Stimulated activated effector memory CD8-positive, alpha-beta T cell treated with anti-CD3 and anti-CD28 coated beads, Interleukin-12 subunit alpha, Interleukin-12 subunit beta, amount 100 ng/mL, for 72 hours (primary cell): ENCODE results near the gene NEK7.
A peak's percentile ranks its signal among the peaks of the same experiment; 100 is the strongest.

Experiments
- ATAC-seq: fragments of 150-1000 bp; cut with Tn5 transposase; 2 replicates; pipeline ENCODE4 v1.10.0; 2021
- DNase-seq, 2 donors: peaks; one replicate each; pipeline ENCODE4 v3.0.0; 2021 to 2022; ENCODE audit warnings: low spot score in 2 of 2
- H3K27ac Mint-ChIP-seq: one replicate; pipeline ENCODE4 v1.8.0; 2022; ENCODE audit warnings: mild to moderate bottlenecking, mixed read lengths
- H3K36me3 Mint-ChIP-seq: one replicate; pipeline ENCODE4 v1.8.0; 2022; ENCODE audit warnings: mild to moderate bottlenecking, mixed read lengths
- H3K4me1 Mint-ChIP-seq: one replicate; pipeline ENCODE4 v1.8.0; 2022; ENCODE audit warnings: mixed read lengths
- H3K4me3 Mint-ChIP-seq: one replicate; pipeline ENCODE4 v1.8.0; 2022; ENCODE audit warnings: mild to moderate bottlenecking, mixed read lengths
- H3K9me3 Mint-ChIP-seq: one replicate; pipeline ENCODE4 v1.8.0; 2022; ENCODE audit warnings: mixed read lengths

NEK7 gene

GRCh38 chr1:198158735-198159589 is 2.2 kb downstream of the NEK7 start:
- H3K27ac Mint-ChIP-seq: peak overlapping the region; percentile 95
- H3K4me3 Mint-ChIP-seq: peak overlapping the region; percentile 96
- peaks cover 12% of the 10 kb centered on the region for H3K36me3 Mint-ChIP-seq
- H3K4me1 Mint-ChIP-seq: peaks cover 47% of the 10 kb centered on the region
- DNase-seq (peak; percentile 75 to 94), ATAC-seq (peak; percentile 80)
- H3K9me3 Mint-ChIP-seq: no peaks in the 10 kb centered on the region

- peaks cover 12% of the 10 kb centered on the region for H3K36me3 Mint-ChIP-seq
- DNase-seq: no peak
- no peaks in the 10 kb centered on the region for H3K9me3 Mint-ChIP-seq
- H3K4me1 Mint-ChIP-seq: peaks cover 53% of the 10 kb centered on the region
- H3K27ac Mint-ChIP-seq: peak overlapping the region; percentile 95
- peak overlapping the region; percentile 96 for H3K4me3 Mint-ChIP-seq
- no peak for ATAC-seq
These were observed 3.4 kb downstream of the NEK7 start for GRCh38 chr1:198160222-198160621.

GRCh38 chr1:198160946-198161614 is 4.3 kb downstream of the NEK7 start:
- no peak for ATAC-seq
- no peak for DNase-seq
- Mint-ChIP-seq H3K36me3 (peaks cover 14% of the 10 kb centered on the region), H3K4me3 (peak overlapping the region; percentile 96), H3K27ac (peak overlapping the region; percentile 90), H3K4me1 (peaks cover 57% of the 10 kb centered on the region), H3K9me3 (no peaks in the 10 kb centered on the region)

GRCh38 chr1:198161718-198162090 is 4.9 kb downstream of the NEK7 start:
- ATAC-seq (peak; percentile 31), DNase-seq (no peak)
- Mint-ChIP-seq H3K27ac (peak overlapping the region; percentile 90), H3K4me1 (peaks cover 62% of the 10 kb centered on the region), H3K36me3 (peaks cover 20% of the 10 kb centered on the region), H3K4me3 (peak overlapping the region; percentile 96), H3K9me3 (no peaks in the 10 kb centered on the region)

GRCh38 chr1:198162091-198162767 is 5.4 kb downstream of the NEK7 start:
- peaks cover 67% of the 10 kb centered on the region for H3K4me1 Mint-ChIP-seq
- H3K36me3 Mint-ChIP-seq: peaks cover 19% of the 10 kb centered on the region

GRCh38 chr1:198165927-198166647 is 9.3 kb downstream of the NEK7 start:
- ATAC-seq (peak; percentile 70), DNase-seq (no peak)

More at GRCh38 chr1:198162091-198162767, 5.4 kb downstream of the NEK7 start:
- H3K4me3 Mint-ChIP-seq: peak overlapping the region; percentile 96
- DNase-seq (no peak), ATAC-seq (no peak)
- peak overlapping the region; percentile 90 for H3K27ac Mint-ChIP-seq
- no peaks in the 10 kb centered on the region for H3K9me3 Mint-ChIP-seq

GRCh38 chr1:198166900-198167299 is 10.1 kb downstream of the NEK7 start:
- no peaks in the 10 kb centered on the region for H3K9me3 Mint-ChIP-seq
- H3K4me3 Mint-ChIP-seq: peak overlapping the region; percentile 72
- ATAC-seq: no peak
- peaks cover 74% of the 10 kb centered on the region for H3K4me1 Mint-ChIP-seq
- DNase-seq: no peak
- H3K36me3 Mint-ChIP-seq: peaks cover 17% of the 10 kb centered on the region
- peak overlapping the region; percentile 77 for H3K27ac Mint-ChIP-seq

More at GRCh38 chr1:198165927-198166647, 9.3 kb downstream of the NEK7 start:
- H3K36me3 Mint-ChIP-seq: peaks cover 17% of the 10 kb centered on the region
- no peaks in the 10 kb centered on the region for H3K9me3 Mint-ChIP-seq
- peak overlapping the region; percentile 89 for H3K27ac Mint-ChIP-seq
- H3K4me1 Mint-ChIP-seq: peaks cover 77% of the 10 kb centered on the region
- peak overlapping the region; percentile 72 for H3K4me3 Mint-ChIP-seq

- Mint-ChIP-seq H3K27ac (peak overlapping the region; percentile 77), H3K4me1 (peaks cover 74% of the 10 kb centered on the region), H3K4me3 (peak overlapping the region; percentile 72), H3K9me3 (no peaks in the 10 kb centered on the region), H3K36me3 (peaks cover 17% of the 10 kb centered on the region)
- ATAC-seq (peak; percentile 40), DNase-seq (no peak)
These were observed 10.7 kb downstream of the NEK7 start for GRCh38 chr1:198167436-198167934.

GRCh38 chr1:198168227-198168626 is 11.4 kb downstream of the NEK7 start:
- H3K27ac Mint-ChIP-seq: peak overlapping the region; percentile 77
- DNase-seq (no peak), ATAC-seq (peak; percentile 71)
- peaks cover 75% of the 10 kb centered on the region for H3K4me1 Mint-ChIP-seq
- peak overlapping the region; percentile 72 for H3K4me3 Mint-ChIP-seq
- H3K9me3 Mint-ChIP-seq: no peaks in the 10 kb centered on the region
- peaks cover 17% of the 10 kb centered on the region for H3K36me3 Mint-ChIP-seq

GRCh38 chr1:198169672-198170071 is 12.9 kb downstream of the NEK7 start:
- Mint-ChIP-seq H3K4me3 (peak overlapping the region; percentile 72), H3K36me3 (peaks cover 21% of the 10 kb centered on the region), H3K9me3 (no peaks in the 10 kb centered on the region), H3K4me1 (peaks cover 80% of the 10 kb centered on the region), H3K27ac (peak overlapping the region; percentile 95)
- no peak for DNase-seq
- ATAC-seq: peak; percentile 58

GRCh38 chr1:198171667-198172540 is 15.1 kb downstream of the NEK7 start:
- peaks cover 13% of the 10 kb centered on the region for H3K36me3 Mint-ChIP-seq
- no peak for ATAC-seq
- peak overlapping the region; percentile 43 for H3K4me3 Mint-ChIP-seq
- H3K27ac Mint-ChIP-seq: peak overlapping the region; percentile 94
- no peak for DNase-seq
- no peaks in the 10 kb centered on the region for H3K9me3 Mint-ChIP-seq
- peaks cover 76% of the 10 kb centered on the region for H3K4me1 Mint-ChIP-seq

GRCh38 chr1:198173832-198174231 is 17.0 kb downstream of the NEK7 start:
- Mint-ChIP-seq H3K4me1 (peaks cover 74% of the 10 kb centered on the region), H3K4me3 (peak overlapping the region; percentile 61), H3K9me3 (no peaks in the 10 kb centered on the region), H3K27ac (peak overlapping the region; percentile 91), H3K36me3 (peaks cover 13% of the 10 kb centered on the region)
- DNase-seq: no peak
- no peak for ATAC-seq

GRCh38 chr1:198174297-198174696 is 17.5 kb downstream of the NEK7 start:
- H3K36me3 Mint-ChIP-seq: peaks cover 12% of the 10 kb centered on the region
- DNase-seq (no peak), ATAC-seq (peak; percentile 79)
- peak overlapping the region; percentile 91 for H3K27ac Mint-ChIP-seq
- H3K9me3 Mint-ChIP-seq: no peaks in the 10 kb centered on the region
- H3K4me3 Mint-ChIP-seq: peak overlapping the region; percentile 61
- H3K4me1 Mint-ChIP-seq: peaks cover 73% of the 10 kb centered on the region
